B cell (primary cell): ENCODE measurements around the gene SERTAD2.

Experiments
- CTCF ChIP-seq: fragments of 200-600 bp; IDR thresholded peaks from one replicate; pipeline ENCODE4 v1.8.0; 2022; ENCODE audit warnings: antibody characterized with exemption, mild to moderate bottlenecking
- EZH2 ChIP-seq: IDR thresholded peaks from 2 replicates; pipeline ENCODE4 v1.6.1; 2012; ENCODE audit warnings: borderline replicate concordance, low read depth, mild to moderate bottlenecking, moderate library complexity, low read length; ENCODE audit not compliant: insufficient read depth, poor library complexity, severe bottlenecking

DNA sequence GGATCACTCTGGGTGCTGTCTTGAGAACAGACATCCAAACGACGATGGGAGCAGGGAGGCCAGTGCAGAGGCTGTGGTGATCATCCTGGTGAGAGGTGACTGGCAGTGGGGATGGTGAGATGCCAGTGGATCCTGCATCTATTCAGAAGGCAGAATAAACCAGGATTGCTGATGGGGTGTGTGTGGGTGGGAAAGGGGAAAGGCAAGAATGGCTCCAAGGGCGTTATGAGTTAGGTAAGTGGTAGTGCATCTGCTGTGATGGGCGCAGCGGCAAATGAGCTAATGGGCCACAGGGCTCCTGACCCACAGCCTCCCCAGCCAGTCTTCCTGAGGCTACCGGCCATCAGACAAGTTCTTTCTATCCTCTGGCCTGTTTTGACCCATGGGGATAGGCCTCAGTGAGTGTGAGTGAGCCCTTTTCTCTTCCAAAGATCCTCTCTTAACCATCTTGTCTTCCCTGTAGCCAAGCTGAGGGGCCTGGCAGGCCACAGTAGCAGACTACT is 29.6 kb downstream of the SERTAD2 start:
- TF ChIP-seq EZH2 (no peak), CTCF (no peak)
